ENCODE measurements around the gene PHACTR4. TPM values are rescaled to one million over a fixed set of nuclear protein-coding genes. Genes with fewer than 3 reads are reported as not detected.

The PHACTR4 gene
- 8.0 to 12.2 TPM (median 9.4 TPM) in 3 replicates for polyA plus RNA-seq
- 34.2 TPM for polyA plus RNA-seq (2011; ENCODE audit: low read depth)
- polyA plus RNA-seq (2011; cell fraction: cytosol; rRNA removed) = 8.9 and 12.9 TPM in 2 replicates
- polyA plus RNA-seq (2011; cell fraction: nucleus; rRNA removed) = 23.9 and 25.0 TPM in 2 replicates
- polyA plus RNA-seq (2012; ENCODE audit: low replicate concordance) = 19.9 and 26.2 TPM in 2 replicates
- polyA minus RNA-seq = 11.9 to 29.5 TPM (median 15.6 TPM) in 3 replicates
- 9.2 TPM for polyA minus RNA-seq (2011; cell fraction: cytosol; rRNA and poly(A)+ RNA removed)
- 9.3 and 25.8 TPM in 2 replicates for polyA minus RNA-seq (2011; cell fraction: nucleus; rRNA and poly(A)+ RNA removed)

- Histone ChIP-seq H3K9ac (ENCODE audit: control insufficient read depth, extremely low read depth, insufficient read depth, low read length) (peak within 1 kb of the TSS; percentile 92), H3K4me1 (ENCODE audit: control insufficient read depth, extremely low read depth, insufficient read depth, low read length) (peaks cover 32% of the 10 kb centered on the region), H3K9me3 (ENCODE audit: control insufficient read depth, low read depth, low read length) (no peaks in the 10 kb centered on the region), H2AFZ (ENCODE audit: control insufficient read depth, low read length) (peak within 1 kb of the TSS; percentile 88), H3K79me2 (ENCODE audit: control insufficient read depth, insufficient read depth, low read length) (peaks cover 28% of the 10 kb centered on the region), H3K9me1 (ENCODE audit: control insufficient read depth, extremely low read depth, insufficient read depth, low read length) (peaks cover 2% of the 10 kb centered on the region), H3K4me2 (ENCODE audit: control insufficient read depth, extremely low read depth, insufficient read depth, low read depth, low read length) (peak within 1 kb of the TSS; percentile 87), H3K27me3 (ENCODE audit: control insufficient read depth, extremely low read depth, insufficient read depth, low read length) (no peaks in the 10 kb centered on the region), H3K36me3 (ENCODE audit: control insufficient read depth in 2 of 2, extremely low read depth in 1 of 2, insufficient read depth in 2 of 2, low read length in 2 of 2) (no peaks in the 10 kb centered on the region), H3K27ac (ENCODE audit: control insufficient read depth, insufficient read depth, low read length) (peak within 1 kb of the TSS; percentile 86), H3K4me3 (ENCODE audit: control insufficient read depth in 2 of 3, extremely low read depth in 1 of 3, insufficient read depth in 2 of 3, low read depth in 1 of 3, low read length in 3 of 3) (peak within 1 kb of the TSS; percentile 89 to 93 (median 91)), H4K20me1 (ENCODE audit: control insufficient read depth, extremely low read depth, insufficient read depth, low read length) (no peaks in the 10 kb centered on the region)
- FAIRE-seq (no peak), DNase-seq (ENCODE audit: low read depth, low spot score) (no peak)
- dilution Hi-C loops (cut with MboI; ENCODE audit: extremely low pct_ligation_motif_present, low sequenced_read_pairs) = no loop called here
- TF ChIP-seq EZH2 (IDR thresholded peaks at IDR 0.05; ENCODE audit: low read length) (no peak), CTCF (optimal IDR thresholded peaks at IDR 0.05 in 1 of 3, IDR thresholded peaks at IDR 0.05 in 1 of 3, conservative IDR thresholded peaks at IDR 0.05 in 1 of 3; ENCODE audit: extremely low read depth in 1 of 3, insufficient read depth in 2 of 3, low read length in 3 of 3) (no peak)
Observed at GRCh38 chr1:28369371-28370238, at the start of gene PHACTR4. Gene PHACTR4 (plus strand): TSS chr1:28369740. CDS start chr1:28407448, 37,708 bp downstream.

- peaks cover 6% of the 10 kb centered on the region for H3K4me1 ChIP-seq (ENCODE audit: control insufficient read depth, extremely low read depth, insufficient read depth, low read length)
- no peak overlapping the region for H3K9ac ChIP-seq (ENCODE audit: control insufficient read depth, extremely low read depth, insufficient read depth, low read length)
- no peak overlapping the region for H3K4me3 ChIP-seq (ENCODE audit: control insufficient read depth in 2 of 3, extremely low read depth in 1 of 3, insufficient read depth in 2 of 3, low read depth in 1 of 3, low read length in 3 of 3)
- no peak overlapping the region for H3K4me2 ChIP-seq (ENCODE audit: control insufficient read depth, extremely low read depth, insufficient read depth, low read depth, low read length)
- no peaks in the 10 kb centered on the region for H3K9me1 ChIP-seq (ENCODE audit: control insufficient read depth, extremely low read depth, insufficient read depth, low read length)
- no peaks in the 10 kb centered on the region for H3K79me2 ChIP-seq (ENCODE audit: control insufficient read depth, insufficient read depth, low read length)
- dilution Hi-C loops (cut with MboI; ENCODE audit: extremely low pct_ligation_motif_present, low sequenced_read_pairs) = no loop called here
- no peak for TF ChIP-seq EZH2 (IDR thresholded peaks at IDR 0.05; ENCODE audit: low read length)
- no peak for TF ChIP-seq CTCF (optimal IDR thresholded peaks at IDR 0.05 in 1 of 3, IDR thresholded peaks at IDR 0.05 in 1 of 3, conservative IDR thresholded peaks at IDR 0.05 in 1 of 3; ENCODE audit: extremely low read depth in 1 of 3, insufficient read depth in 2 of 3, low read length in 3 of 3)
- no peaks in the 10 kb centered on the region for H3K27me3 ChIP-seq (ENCODE audit: control insufficient read depth, extremely low read depth, insufficient read depth, low read length)
- H2AFZ ChIP-seq (ENCODE audit: control insufficient read depth, low read length) = no peak overlapping the region
- H3K36me3 ChIP-seq (ENCODE audit: control insufficient read depth in 2 of 2, extremely low read depth in 1 of 2, insufficient read depth in 2 of 2, low read length in 2 of 2) = no peaks in the 10 kb centered on the region
- no peaks in the 10 kb centered on the region for H4K20me1 ChIP-seq (ENCODE audit: control insufficient read depth, extremely low read depth, insufficient read depth, low read length)
- H3K9me3 ChIP-seq (ENCODE audit: control insufficient read depth, low read depth, low read length) = no peaks in the 10 kb centered on the region
- FAIRE-seq = no peak
- no peak overlapping the region for H3K27ac ChIP-seq (ENCODE audit: control insufficient read depth, insufficient read depth, low read length)
- DNase-seq (ENCODE audit: low read depth, low spot score) = no peak
Observed at GRCh38 chr1:28322194-28322593, 47.3 kb upstream of the PHACTR4 start.

Measured in keratinocyte (primary cell).